HCT116 (cell line): ENCODE results near the gene KNOP1. TPM values are rescaled to one million over a fixed set of nuclear protein-coding genes. Genes with fewer than 3 reads are reported as not detected.

ENCODE experiments used
- ATAC-seq: fragments of 200-7000 bp; cut with Tn5 transposase; 2 replicates; pipeline ENCODE4 v1.9.1; 2020; ENCODE audit warnings: mild to moderate bottlenecking, moderate library complexity
- BruUV-seq: library from RNA; stranded (reverse); fragments of 400-500 nt; replicated peaks from 2 replicates; lab custom pipeline; 2021; lab: Mats Ljungman, UMichigan
- CTCF ChIA-PET: fragments of 300-600 bp; sonication (Branson Sonifier 250); formaldehyde crosslinking; loops from one replicate; lab custom pipeline; 2021; ENCODE audit warnings: antibody characterized with exemption; lab: Charles Lee
- POLR2A ChIA-PET: fragments of 300-600, 350-600 bp; sonication (Branson Sonifier 250); formaldehyde crosslinking; loops from one replicate; lab custom pipeline; 2021; ENCODE audit warnings: antibody characterized with exemption; lab: Charles Lee
- RAD21 ChIA-PET, 2 experiments: fragments of 300-600 bp; sonication (Branson Sonifier 250); formaldehyde crosslinking; loops; one replicate each; lab custom pipeline; 2023; ENCODE audit warnings: low total read pairs in 2 of 2; ENCODE audit not compliant: uncharacterized antibody in 2 of 2, unreplicated experiment in 2 of 2, low non-redundant PET in 1 of 2; lab: Charles Lee
- DNase-seq: peaks from one replicate; pipeline ENCODE4 v3.0.0-alpha.2; 2010; ENCODE audit warnings: low read depth, low spot score
- H2AFZ ChIP-seq: fragments of 200-600 bp; shearing (Covaris generic), sonication (generic); 2 replicates; pipeline ENCODE4 v1.6.1; 2017; ENCODE audit warnings: low read depth, mixed run types, mixed read lengths, antibody characterized with exemption, low read length; ENCODE audit not compliant: poor library complexity, severe bottlenecking
- H3K27ac ChIP-seq: 2 replicates; pipeline ENCODE4 v1.5.1; 2012; ENCODE audit warnings: low read depth, low read length
- H3K27me3 ChIP-seq: fragments of 200-600 bp; sonication (generic); 2 replicates; pipeline ENCODE4 v1.6.1; 2016; ENCODE audit warnings: mixed run types, low read length, mixed read lengths; ENCODE audit not compliant: insufficient read depth
- H3K36me3 ChIP-seq, 2 experiments: fragments of 200-500 bp in 1 of 2; fragments of 200-600 bp in 1 of 2; sonication (Bioruptor generic) in 1 of 2; sonication (generic) in 1 of 2; 2 replicates each; pipeline versions ENCODE4 v1.5.1 to v1.6.1; 2014 to 2016; ENCODE audit warnings: low read length in 2 of 2, inconsistent platforms in 1 of 2, mixed read lengths in 1 of 2, mixed run types in 1 of 2; ENCODE audit not compliant: insufficient read depth in 2 of 2, control insufficient read depth in 1 of 2
- H3K4me1 ChIP-seq, 2 experiments: fragments of 200-600 bp in 1 of 2; sonication (generic) in 1 of 2; 2 replicates each; pipeline versions ENCODE4 v1.5.1 to v1.6.1; 2012 to 2017; ENCODE audit warnings: low read length in 2 of 2, inconsistent platforms in 1 of 2, mild to moderate bottlenecking in 1 of 2, mixed read lengths in 1 of 2, mixed run types in 1 of 2, moderate library complexity in 1 of 2; ENCODE audit not compliant: insufficient read depth in 2 of 2, control insufficient read depth in 1 of 2
- H3K4me2 ChIP-seq: fragments of 200-600 bp; sonication (generic); 2 replicates; pipeline ENCODE4 v1.6.1; 2017; ENCODE audit warnings: mixed run types, low read length, mixed read lengths
- H3K4me3 ChIP-seq, 2 experiments: fragments of 200-600 bp in 1 of 2; sonication (generic) in 1 of 2; replicated peaks in 1 of 2; 2 replicates each; pipeline ENCODE4 v1.5.1; 2011 to 2016; ENCODE audit warnings: low read length in 2 of 2, control low read depth in 1 of 2, low read depth in 1 of 2, mild to moderate bottlenecking in 1 of 2, mixed read lengths in 1 of 2, mixed run types in 1 of 2
- H3K79me2 ChIP-seq: fragments of 200-600 bp; sonication (generic); 2 replicates; pipeline ENCODE4 v1.6.1; 2017; ENCODE audit warnings: mild to moderate bottlenecking, mixed run types, low read length, moderate library complexity, mixed read lengths; ENCODE audit not compliant: insufficient read depth
- H3K9ac ChIP-seq: fragments of 200-600 bp; sonication (generic); 2 replicates; pipeline ENCODE4 v1.6.1; 2016; ENCODE audit warnings: low read length, mixed read lengths
- H3K9me2 ChIP-seq: fragments of 200-600 bp; sonication (generic), shearing (Covaris generic); 2 replicates; pipeline ENCODE4 v1.6.1; 2017; ENCODE audit warnings: mixed run types, mild to moderate bottlenecking, moderate library complexity; ENCODE audit not compliant: insufficient read depth
- H3K9me3 ChIP-seq, 2 experiments: fragments of 200-500 bp in 1 of 2; fragments of 200-600 bp in 1 of 2; sonication (Bioruptor generic) in 1 of 2; sonication (generic) in 1 of 2; 2 replicates each; pipeline ENCODE4 v1.6.1; 2014 to 2017; ENCODE audit warnings: low read length in 2 of 2, mixed read lengths in 2 of 2, inconsistent platforms in 1 of 2, low read depth in 1 of 2, mild to moderate bottlenecking in 1 of 2, mixed run types in 1 of 2, moderate library complexity in 1 of 2; ENCODE audit not compliant: control insufficient read depth in 1 of 2, insufficient read depth in 1 of 2
- H4K20me1 ChIP-seq: fragments of 200-600 bp; sonication (generic), shearing (Covaris generic); 2 replicates; pipeline ENCODE4 v1.6.1; 2017; ENCODE audit warnings: mixed run types, mild to moderate bottlenecking, moderate library complexity; ENCODE audit not compliant: insufficient read depth
- ATF3 ChIP-seq: IDR thresholded peaks from 2 replicates; pipeline ENCODE4 v1.6.1; 2012
- ELF1 ChIP-seq: IDR thresholded peaks from 2 replicates; pipeline ENCODE4 v1.6.1; 2012; ENCODE audit warnings: low read depth, borderline replicate concordance
- EZH2phosphoT487 ChIP-seq: fragments of 200-600 bp; IDR thresholded peaks from 2 replicates; pipeline ENCODE4 v1.6.1; 2018; ENCODE audit warnings: antibody characterized with exemption, borderline replicate concordance
- FOSL1 ChIP-seq: IDR thresholded peaks from 2 replicates; pipeline ENCODE4 v1.6.1; 2012; ENCODE audit warnings: low read depth
- SIN3A ChIP-seq: IDR thresholded peaks from 2 replicates; pipeline ENCODE4 v1.6.1; 2012; ENCODE audit warnings: low read depth
- intact Hi-C: fragments of 100-400 bp; cut with micrococcal nuclease; formaldehyde crosslinking; loops from 2 replicates; pipeline ENCODE4 v1.10.0; 2022
- total RNA-seq: library from RNA; stranded (reverse); gene quantifications from one replicate; pipeline ENCODE4 v1.2.1, GENCODE V29; 2021; ENCODE audit not compliant: unreplicated experiment
- TF ChIP-seq, protein P1 (sequence below): IDR thresholded peaks from 2 replicates; pipeline ENCODE4 v1.6.1; 2011; ENCODE audit warnings: mild to moderate bottlenecking, low read length, moderate library complexity; ENCODE audit not compliant: insufficient replicate concordance; ENCODE audit errors: extremely low read depth
- TF ChIP-seq, protein P2 (sequence below): IDR thresholded peaks from 2 replicates; pipeline ENCODE4 v1.6.1; 2012

Gene KNOP1
- total RNA-seq, 1 experiment from 2014 or later, result 34.6 TPM

- H3K36me3 ChIP-seq, result no peaks in the 10 kb centered on the region
- H3K9me2 ChIP-seq, result no peaks in the 10 kb centered on the region
- no peak overlapping the region for H2AFZ ChIP-seq
- H3K4me1 ChIP-seq, result no peaks in the 10 kb centered on the region
- ChIA-PET POLR2A (no interaction called here), RAD21 (no interaction called here), CTCF (no interaction called here)
- H3K4me3 ChIP-seq, result no peak overlapping the region
- H3K9me3 ChIP-seq, result no peaks in the 10 kb centered on the region
- DNase-seq, result no peak
- no peak overlapping the region for H3K9ac ChIP-seq
- no peaks in the 10 kb centered on the region for H4K20me1 ChIP-seq
- TF ChIP-seq FOSL1, result no peak
- no peak for TF ChIP-seq EZH2phosphoT487
- no peak for TF ChIP-seq ELF1
- TF ChIP-seq, protein P1, sequence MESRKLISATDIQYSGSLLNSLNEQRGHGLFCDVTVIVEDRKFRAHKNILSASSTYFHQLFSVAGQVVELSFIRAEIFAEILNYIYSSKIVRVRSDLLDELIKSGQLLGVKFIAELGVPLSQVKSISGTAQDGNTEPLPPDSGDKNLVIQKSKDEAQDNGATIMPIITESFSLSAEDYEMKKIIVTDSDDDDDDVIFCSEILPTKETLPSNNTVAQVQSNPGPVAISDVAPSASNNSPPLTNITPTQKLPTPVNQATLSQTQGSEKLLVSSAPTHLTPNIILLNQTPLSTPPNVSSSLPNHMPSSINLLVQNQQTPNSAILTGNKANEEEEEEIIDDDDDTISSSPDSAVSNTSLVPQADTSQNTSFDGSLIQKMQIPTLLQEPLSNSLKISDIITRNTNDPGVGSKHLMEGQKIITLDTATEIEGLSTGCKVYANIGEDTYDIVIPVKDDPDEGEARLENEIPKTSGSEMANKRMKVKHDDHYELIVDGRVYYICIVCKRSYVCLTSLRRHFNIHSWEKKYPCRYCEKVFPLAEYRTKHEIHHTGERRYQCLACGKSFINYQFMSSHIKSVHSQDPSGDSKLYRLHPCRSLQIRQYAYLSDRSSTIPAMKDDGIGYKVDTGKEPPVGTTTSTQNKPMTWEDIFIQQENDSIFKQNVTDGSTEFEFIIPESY, result no peak
- no peak for TF ChIP-seq ATF3
- TF ChIP-seq, protein P2, sequence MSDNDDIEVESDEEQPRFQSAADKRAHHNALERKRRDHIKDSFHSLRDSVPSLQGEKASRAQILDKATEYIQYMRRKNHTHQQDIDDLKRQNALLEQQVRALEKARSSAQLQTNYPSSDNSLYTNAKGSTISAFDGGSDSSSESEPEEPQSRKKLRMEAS, result no peak
- TF ChIP-seq SIN3A, result no peak
- no peak for ATAC-seq
- intact Hi-C loops, result no loop called here
- BruUV-seq, result no TSS peak
- no peak overlapping the region for H3K4me2 ChIP-seq
- no peak overlapping the region for H3K27ac ChIP-seq
- no peaks in the 10 kb centered on the region for H3K27me3 ChIP-seq
- no peaks in the 10 kb centered on the region for H3K79me2 ChIP-seq
Measured at GRCh38 chr16:19749571-19750080, 31.6 kb upstream of the KNOP1 start.
